GM23338 (cell line): Measurements from ENCODE around the gene GRID1. TPM values are rescaled to one million over a fixed set of nuclear protein-coding genes. Genes with fewer than 3 reads are reported as not detected.

Experiments
- ATAC-seq: fragments of 200-7000 bp; cut with Tn5 transposase; 3 replicates; pipeline ENCODE4 v1.9.1; 2020
- DNase-seq: peaks from one replicate; pipeline ENCODE4 v3.0.0-alpha.2; 2015; ENCODE audit warnings: low spot score
- H2AFZ ChIP-seq: fragments of 200-600 bp; sonication (generic); 2 replicates; pipeline ENCODE4 v1.8.0; 2016; ENCODE audit warnings: antibody characterized with exemption, mild to moderate bottlenecking, moderate library complexity
- H3F3A ChIP-seq: fragments of 200-600 bp; sonication (generic); replicated peaks from 2 replicates; pipeline ENCODE4 v1.8.0; 2017; ENCODE audit warnings: antibody characterized with exemption, mixed run types, low read depth
- H3K27ac ChIP-seq: fragments of 200-600 bp; sonication (generic); 2 replicates; pipeline ENCODE4 v1.6.1; 2016; ENCODE audit warnings: low read depth
- H3K27me3 ChIP-seq: fragments of 200-600 bp; sonication (generic); 2 replicates; pipeline ENCODE4 v1.8.0; 2016; ENCODE audit warnings: mild to moderate bottlenecking, mixed run types, moderate library complexity; ENCODE audit not compliant: insufficient read depth
- H3K36me3 ChIP-seq: fragments of 200-600 bp; sonication (generic); 2 replicates; pipeline ENCODE4 v1.8.0; 2016; ENCODE audit warnings: mild to moderate bottlenecking; ENCODE audit not compliant: insufficient read depth
- H3K4me1 ChIP-seq: fragments of 200-600 bp; sonication (generic); 2 replicates; pipeline ENCODE4 v1.8.0; 2016; ENCODE audit warnings: mild to moderate bottlenecking, moderate library complexity; ENCODE audit not compliant: insufficient read depth
- H3K4me2 ChIP-seq: fragments of 200-600 bp; sonication (generic); 2 replicates; pipeline ENCODE4 v1.7.1; 2017; ENCODE audit warnings: mixed run types
- H3K4me3 ChIP-seq: fragments of 200-600 bp; sonication (generic); 2 replicates; pipeline ENCODE4 v1.6.1; 2016; ENCODE audit warnings: mixed run types
- H3K79me2 ChIP-seq: fragments of 200-600 bp; sonication (generic); replicated peaks from 2 replicates; pipeline ENCODE4 v1.8.0; 2017; ENCODE audit warnings: mild to moderate bottlenecking; ENCODE audit not compliant: insufficient read depth
- H3K9me2 ChIP-seq: fragments of 200-600 bp; sonication (generic); 2 replicates; pipeline ENCODE4 v1.8.0; 2017; ENCODE audit not compliant: insufficient read depth
- H4K20me1 ChIP-seq: fragments of 200-600 bp; sonication (generic); replicated peaks from 2 replicates; pipeline ENCODE4 v1.8.0; 2017; ENCODE audit warnings: mild to moderate bottlenecking; ENCODE audit not compliant: insufficient read depth
- H3K27ac Mint-ChIP-seq: 2 replicates; pipeline ENCODE4 v1.8.0; 2020; ENCODE audit warnings: inconsistent platforms, mild to moderate bottlenecking, moderate library complexity, mixed read lengths
- H3K27me3 Mint-ChIP-seq: 3 replicates; pipeline ENCODE4 v1.8.0; 2022; ENCODE audit warnings: low read depth, mild to moderate bottlenecking, moderate library complexity, mixed read lengths, inconsistent platforms; ENCODE audit not compliant: insufficient read depth, poor library complexity
- H3K36me3 Mint-ChIP-seq: 3 replicates; pipeline ENCODE4 v1.8.0; 2021; ENCODE audit warnings: low read depth, mild to moderate bottlenecking, inconsistent platforms, moderate library complexity, mixed read lengths
- H3K4me1 Mint-ChIP-seq: 3 replicates; pipeline ENCODE4 v1.8.0; 2020; ENCODE audit warnings: mild to moderate bottlenecking, inconsistent platforms, mixed read lengths
- H3K4me3 Mint-ChIP-seq: 3 replicates; pipeline ENCODE4 v1.8.0; 2021; ENCODE audit warnings: moderate library complexity, mild to moderate bottlenecking, inconsistent platforms, mixed read lengths
- H3K9me3 Mint-ChIP-seq: 3 replicates; pipeline ENCODE4 v1.8.0; 2020; ENCODE audit warnings: moderate library complexity, mild to moderate bottlenecking, inconsistent platforms, mixed read lengths
- CREB1 ChIP-seq: fragments of 250-450 bp; sonication (Bioruptor Pico); IDR thresholded peaks from 2 replicates; pipeline ENCODE4 v1.5.0; 2020; ENCODE audit warnings: low read depth, mild to moderate bottlenecking, moderate library complexity
- JUNB ChIP-seq: IDR thresholded peaks from one replicate; pipeline ENCODE4 v1.6.1; 2016; ENCODE audit warnings: antibody characterized with exemption; ENCODE audit not compliant: unreplicated experiment
- POLR2AphosphoS5 ChIP-seq: IDR thresholded peaks from 2 replicates; pipeline ENCODE4 v1.6.1; 2016; ENCODE audit warnings: antibody characterized with exemption, low read depth
- ZNF114 ChIP-seq: fragments of 250-450 bp; sonication (Bioruptor Pico); IDR thresholded peaks from 2 replicates; pipeline ENCODE4 v1.5.0; 2020; ENCODE audit warnings: mild to moderate bottlenecking, moderate library complexity
- ZNF331 ChIP-seq: fragments of 250-450 bp; sonication (Bioruptor Pico); IDR thresholded peaks from 2 replicates; pipeline ENCODE4 v1.5.0; 2020; ENCODE audit warnings: low read depth, mild to moderate bottlenecking, moderate library complexity
- polyA plus RNA-seq: library from polyadenylated mRNA; unstranded; fragments of >200 nt; fragmentation: Nextera tagmentation; extraction: Ambion mirVana; gene quantifications from 2 replicates; pipeline ENCODE4 v1.2.1, GENCODE V29; 2016
- total RNA-seq: library from RNA; depleted of rRNA; stranded (reverse); fragments of >200 nt; shearing (Covaris generic); gene quantifications from 2 replicates; pipeline ENCODE4 v1.2.3, GENCODE V29; 2014
- TF ChIP-seq, protein P1 (sequence below), 2 experiments: fragments of 200-600 bp in 1 of 2; sonication (generic) in 1 of 2; conservative IDR thresholded peaks; 2 replicates each; pipeline versions ENCODE4 v1.5.1 to v1.6.1; 2016 to 2017; ENCODE audit warnings: antibody characterized with exemption in 2 of 2, low read depth in 2 of 2, mild to moderate bottlenecking in 2 of 2, moderate library complexity in 1 of 2
- TF ChIP-seq, protein P2 (sequence below): fragments of 250-450 bp; sonication (Bioruptor Pico); IDR thresholded peaks from 2 replicates; pipeline ENCODE4 v1.5.0; 2020; ENCODE audit warnings: mild to moderate bottlenecking, moderate library complexity
- TF ChIP-seq, protein P3 (sequence below): IDR thresholded peaks from one replicate; pipeline ENCODE4 v1.6.1; 2018; ENCODE audit warnings: antibody characterized with exemption; ENCODE audit not compliant: unreplicated experiment
- TF ChIP-seq, protein P4 (sequence below): IDR thresholded peaks from 2 replicates; pipeline ENCODE4 v1.6.1; 2016; ENCODE audit warnings: antibody characterized with exemption

The GRID1 gene
- total and polyA plus RNA-seq, 2 experiments from 2014 or later = 0.14 to 0.15 TPM

DNA sequence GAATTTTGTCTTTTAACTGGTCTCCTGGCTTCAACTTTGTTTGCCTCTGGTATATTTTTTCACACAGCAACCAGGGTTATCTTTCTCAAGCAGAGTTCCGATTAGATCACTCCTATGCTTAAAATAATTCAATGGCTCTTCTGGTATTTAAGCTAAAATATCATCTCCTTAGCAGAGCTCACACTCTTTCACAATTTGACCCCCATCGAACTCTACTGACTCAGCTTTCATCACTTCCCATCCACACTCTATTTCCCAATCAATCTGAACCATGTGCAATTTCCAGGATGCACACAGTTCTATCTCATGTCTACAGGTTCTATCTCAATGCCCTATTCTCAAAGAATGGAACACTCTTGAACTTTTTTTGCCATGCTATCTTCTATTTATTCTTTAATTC, 809.5 kb downstream of the GRID1 start:
- Histone ChIP-seq H3K4me3 (no peak overlapping the region), H3K79me2 (no peaks in the 10 kb centered on the region)

More for the DNA sequence above, 809.5 kb downstream of the GRID1 start:
- Histone ChIP-seq H3F3A (no peaks in the 10 kb centered on the region), H3K36me3 (no peaks in the 10 kb centered on the region), H4K20me1 (no peaks in the 10 kb centered on the region), H2AFZ (no peak overlapping the region), H3K4me2 (no peak overlapping the region), H3K27ac (no peak overlapping the region), H3K27me3 (no peaks in the 10 kb centered on the region), H3K9me2 (no peaks in the 10 kb centered on the region), H3K4me1 (no peaks in the 10 kb centered on the region)
- Mint-ChIP-seq H3K9me3 (peaks cover 35% of the 10 kb centered on the region), H3K27me3 (no peaks in the 10 kb centered on the region), H3K27ac (no peak overlapping the region), H3K4me3 (no peak overlapping the region), H3K4me1 (no peaks in the 10 kb centered on the region), H3K36me3 (no peaks in the 10 kb centered on the region; the same call in 2 of the 3 replicates)
- ATAC-seq = no peak
- TF ChIP-seq ZNF114 (CRISPR knock-in tag) (no peak), ZNF331 (no peak), JUNB (no peak), POLR2AphosphoS5 (no peak), CREB1 (CRISPR knock-in tag) (no peak)
- TF ChIP-seq, protein P1, sequence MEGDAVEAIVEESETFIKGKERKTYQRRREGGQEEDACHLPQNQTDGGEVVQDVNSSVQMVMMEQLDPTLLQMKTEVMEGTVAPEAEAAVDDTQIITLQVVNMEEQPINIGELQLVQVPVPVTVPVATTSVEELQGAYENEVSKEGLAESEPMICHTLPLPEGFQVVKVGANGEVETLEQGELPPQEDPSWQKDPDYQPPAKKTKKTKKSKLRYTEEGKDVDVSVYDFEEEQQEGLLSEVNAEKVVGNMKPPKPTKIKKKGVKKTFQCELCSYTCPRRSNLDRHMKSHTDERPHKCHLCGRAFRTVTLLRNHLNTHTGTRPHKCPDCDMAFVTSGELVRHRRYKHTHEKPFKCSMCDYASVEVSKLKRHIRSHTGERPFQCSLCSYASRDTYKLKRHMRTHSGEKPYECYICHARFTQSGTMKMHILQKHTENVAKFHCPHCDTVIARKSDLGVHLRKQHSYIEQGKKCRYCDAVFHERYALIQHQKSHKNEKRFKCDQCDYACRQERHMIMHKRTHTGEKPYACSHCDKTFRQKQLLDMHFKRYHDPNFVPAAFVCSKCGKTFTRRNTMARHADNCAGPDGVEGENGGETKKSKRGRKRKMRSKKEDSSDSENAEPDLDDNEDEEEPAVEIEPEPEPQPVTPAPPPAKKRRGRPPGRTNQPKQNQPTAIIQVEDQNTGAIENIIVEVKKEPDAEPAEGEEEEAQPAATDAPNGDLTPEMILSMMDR (conservative IDR thresholded peaks at IDR 0.05; ENCODE audit: low read depth in 2 of 2) = no peak
- TF ChIP-seq, protein P2, sequence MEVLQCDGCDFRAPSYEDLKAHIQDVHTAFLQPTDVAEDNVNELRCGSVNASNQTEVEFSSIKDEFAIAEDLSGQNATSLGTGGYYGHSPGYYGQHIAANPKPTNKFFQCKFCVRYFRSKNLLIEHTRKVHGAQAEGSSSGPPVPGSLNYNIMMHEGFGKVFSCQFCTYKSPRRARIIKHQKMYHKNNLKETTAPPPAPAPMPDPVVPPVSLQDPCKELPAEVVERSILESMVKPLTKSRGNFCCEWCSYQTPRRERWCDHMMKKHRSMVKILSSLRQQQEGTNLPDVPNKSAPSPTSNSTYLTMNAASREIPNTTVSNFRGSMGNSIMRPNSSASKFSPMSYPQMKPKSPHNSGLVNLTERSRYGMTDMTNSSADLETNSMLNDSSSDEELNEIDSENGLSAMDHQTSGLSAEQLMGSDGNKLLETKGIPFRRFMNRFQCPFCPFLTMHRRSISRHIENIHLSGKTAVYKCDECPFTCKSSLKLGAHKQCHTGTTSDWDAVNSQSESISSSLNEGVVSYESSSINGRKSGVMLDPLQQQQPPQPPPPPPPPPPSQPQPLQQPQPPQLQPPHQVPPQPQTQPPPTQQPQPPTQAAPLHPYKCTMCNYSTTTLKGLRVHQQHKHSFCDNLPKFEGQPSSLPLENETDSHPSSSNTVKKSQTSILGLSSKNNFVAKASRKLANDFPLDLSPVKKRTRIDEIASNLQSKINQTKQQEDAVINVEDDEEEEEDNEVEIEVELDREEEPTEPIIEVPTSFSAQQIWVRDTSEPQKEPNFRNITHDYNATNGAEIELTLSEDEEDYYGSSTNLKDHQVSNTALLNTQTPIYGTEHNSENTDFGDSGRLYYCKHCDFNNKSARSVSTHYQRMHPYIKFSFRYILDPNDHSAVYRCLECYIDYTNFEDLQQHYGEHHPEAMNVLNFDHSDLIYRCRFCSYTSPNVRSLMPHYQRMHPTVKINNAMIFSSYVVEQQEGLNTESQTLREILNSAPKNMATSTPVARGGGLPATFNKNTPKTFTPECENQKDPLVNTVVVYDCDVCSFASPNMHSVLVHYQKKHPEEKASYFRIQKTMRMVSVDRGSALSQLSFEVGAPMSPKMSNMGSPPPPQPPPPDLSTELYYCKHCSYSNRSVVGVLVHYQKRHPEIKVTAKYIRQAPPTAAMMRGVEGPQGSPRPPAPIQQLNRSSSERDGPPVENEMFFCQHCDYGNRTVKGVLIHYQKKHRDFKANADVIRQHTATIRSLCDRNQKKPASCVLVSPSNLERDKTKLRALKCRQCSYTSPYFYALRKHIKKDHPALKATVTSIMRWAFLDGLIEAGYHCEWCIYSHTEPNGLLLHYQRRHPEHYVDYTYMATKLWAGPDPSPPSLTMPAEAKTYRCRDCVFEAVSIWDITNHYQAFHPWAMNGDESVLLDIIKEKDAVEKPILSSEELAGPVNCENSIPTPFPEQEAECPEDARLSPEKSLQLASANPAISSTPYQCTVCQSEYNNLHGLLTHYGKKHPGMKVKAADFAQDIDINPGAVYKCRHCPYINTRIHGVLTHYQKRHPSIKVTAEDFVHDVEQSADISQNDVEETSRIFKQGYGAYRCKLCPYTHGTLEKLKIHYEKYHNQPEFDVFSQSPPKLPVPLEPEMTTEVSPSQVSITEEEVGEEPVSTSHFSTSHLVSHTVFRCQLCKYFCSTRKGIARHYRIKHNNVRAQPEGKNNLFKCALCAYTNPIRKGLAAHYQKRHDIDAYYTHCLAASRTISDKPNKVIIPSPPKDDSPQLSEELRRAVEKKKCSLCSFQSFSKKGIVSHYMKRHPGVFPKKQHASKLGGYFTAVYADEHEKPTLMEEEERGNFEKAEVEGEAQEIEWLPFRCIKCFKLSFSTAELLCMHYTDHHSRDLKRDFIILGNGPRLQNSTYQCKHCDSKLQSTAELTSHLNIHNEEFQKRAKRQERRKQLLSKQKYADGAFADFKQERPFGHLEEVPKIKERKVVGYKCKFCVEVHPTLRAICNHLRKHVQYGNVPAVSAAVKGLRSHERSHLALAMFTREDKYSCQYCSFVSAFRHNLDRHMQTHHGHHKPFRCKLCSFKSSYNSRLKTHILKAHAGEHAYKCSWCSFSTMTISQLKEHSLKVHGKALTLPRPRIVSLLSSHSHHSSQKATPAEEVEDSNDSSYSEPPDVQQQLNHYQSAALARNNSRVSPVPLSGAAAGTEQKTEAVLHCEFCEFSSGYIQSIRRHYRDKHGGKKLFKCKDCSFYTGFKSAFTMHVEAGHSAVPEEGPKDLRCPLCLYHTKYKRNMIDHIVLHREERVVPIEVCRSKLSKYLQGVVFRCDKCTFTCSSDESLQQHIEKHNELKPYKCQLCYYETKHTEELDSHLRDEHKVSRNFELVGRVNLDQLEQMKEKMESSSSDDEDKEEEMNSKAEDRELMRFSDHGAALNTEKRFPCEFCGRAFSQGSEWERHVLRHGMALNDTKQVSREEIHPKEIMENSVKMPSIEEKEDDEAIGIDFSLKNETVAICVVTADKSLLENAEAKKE (CRISPR knock-in tag) = no peak
- TF ChIP-seq, protein P3, sequence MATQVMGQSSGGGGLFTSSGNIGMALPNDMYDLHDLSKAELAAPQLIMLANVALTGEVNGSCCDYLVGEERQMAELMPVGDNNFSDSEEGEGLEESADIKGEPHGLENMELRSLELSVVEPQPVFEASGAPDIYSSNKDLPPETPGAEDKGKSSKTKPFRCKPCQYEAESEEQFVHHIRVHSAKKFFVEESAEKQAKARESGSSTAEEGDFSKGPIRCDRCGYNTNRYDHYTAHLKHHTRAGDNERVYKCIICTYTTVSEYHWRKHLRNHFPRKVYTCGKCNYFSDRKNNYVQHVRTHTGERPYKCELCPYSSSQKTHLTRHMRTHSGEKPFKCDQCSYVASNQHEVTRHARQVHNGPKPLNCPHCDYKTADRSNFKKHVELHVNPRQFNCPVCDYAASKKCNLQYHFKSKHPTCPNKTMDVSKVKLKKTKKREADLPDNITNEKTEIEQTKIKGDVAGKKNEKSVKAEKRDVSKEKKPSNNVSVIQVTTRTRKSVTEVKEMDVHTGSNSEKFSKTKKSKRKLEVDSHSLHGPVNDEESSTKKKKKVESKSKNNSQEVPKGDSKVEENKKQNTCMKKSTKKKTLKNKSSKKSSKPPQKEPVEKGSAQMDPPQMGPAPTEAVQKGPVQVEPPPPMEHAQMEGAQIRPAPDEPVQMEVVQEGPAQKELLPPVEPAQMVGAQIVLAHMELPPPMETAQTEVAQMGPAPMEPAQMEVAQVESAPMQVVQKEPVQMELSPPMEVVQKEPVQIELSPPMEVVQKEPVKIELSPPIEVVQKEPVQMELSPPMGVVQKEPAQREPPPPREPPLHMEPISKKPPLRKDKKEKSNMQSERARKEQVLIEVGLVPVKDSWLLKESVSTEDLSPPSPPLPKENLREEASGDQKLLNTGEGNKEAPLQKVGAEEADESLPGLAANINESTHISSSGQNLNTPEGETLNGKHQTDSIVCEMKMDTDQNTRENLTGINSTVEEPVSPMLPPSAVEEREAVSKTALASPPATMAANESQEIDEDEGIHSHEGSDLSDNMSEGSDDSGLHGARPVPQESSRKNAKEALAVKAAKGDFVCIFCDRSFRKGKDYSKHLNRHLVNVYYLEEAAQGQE = no peak
- TF ChIP-seq, protein P4, sequence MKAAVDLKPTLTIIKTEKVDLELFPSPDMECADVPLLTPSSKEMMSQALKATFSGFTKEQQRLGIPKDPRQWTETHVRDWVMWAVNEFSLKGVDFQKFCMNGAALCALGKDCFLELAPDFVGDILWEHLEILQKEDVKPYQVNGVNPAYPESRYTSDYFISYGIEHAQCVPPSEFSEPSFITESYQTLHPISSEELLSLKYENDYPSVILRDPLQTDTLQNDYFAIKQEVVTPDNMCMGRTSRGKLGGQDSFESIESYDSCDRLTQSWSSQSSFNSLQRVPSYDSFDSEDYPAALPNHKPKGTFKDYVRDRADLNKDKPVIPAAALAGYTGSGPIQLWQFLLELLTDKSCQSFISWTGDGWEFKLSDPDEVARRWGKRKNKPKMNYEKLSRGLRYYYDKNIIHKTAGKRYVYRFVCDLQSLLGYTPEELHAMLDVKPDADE = no peak
- DNase-seq = no peak
